Natural killer cell (primary cell): ENCODE results near the gene SPOCK2. TPM values are rescaled to one million over a fixed set of nuclear protein-coding genes. Genes with fewer than 3 reads are reported as not detected.

Experiments
- ATAC-seq, 3 donors: fragments of 150-1000 bp in 2 of 3; fragments of 200-7000 bp in 1 of 3; cut with Tn5 transposase; 1 replicate in 1 of 3; 2 replicates in 2 of 3; pipeline ENCODE4 v1.10.0; 2021; ENCODE audit warnings: mild to moderate bottlenecking in 2 of 3, moderate library complexity in 2 of 3
- DNase-seq, 2 donors: peaks; one replicate each; pipeline versions ENCODE4 v3.0.0 to v3.0.0-alpha.2; 2013 to 2021; ENCODE audit warnings: mixed read lengths in 1 of 2
- H3K27ac ChIP-seq: one replicate; pipeline ENCODE4 v1.5.1; 2013; ENCODE audit warnings: mild to moderate bottlenecking, low read length
- H3K27me3 ChIP-seq: one replicate; pipeline ENCODE4 v1.6.1; 2013; ENCODE audit warnings: low read length; ENCODE audit not compliant: control insufficient read depth, insufficient read depth
- H3K36me3 ChIP-seq: one replicate; pipeline ENCODE4 v1.6.1; 2013; ENCODE audit warnings: low read length; ENCODE audit not compliant: control insufficient read depth, insufficient read depth
- H3K4me1 ChIP-seq: one replicate; pipeline ENCODE4 v1.6.1; 2013; ENCODE audit warnings: low read length; ENCODE audit not compliant: control insufficient read depth, insufficient read depth
- H3K4me3 ChIP-seq: one replicate; pipeline ENCODE4 v1.5.1; 2013; ENCODE audit warnings: low read length
- H3K9me3 ChIP-seq: one replicate; pipeline ENCODE4 v1.6.1; 2013; ENCODE audit warnings: low read length; ENCODE audit not compliant: control insufficient read depth, insufficient read depth
- H3K27ac Mint-ChIP-seq, 2 donors: one replicate each; pipeline ENCODE4 v1.8.0; 2022; ENCODE audit warnings: mild to moderate bottlenecking in 2 of 2, mixed read lengths in 2 of 2, moderate library complexity in 1 of 2
- H3K27me3 Mint-ChIP-seq, 2 donors: one replicate each; pipeline ENCODE4 v1.8.0; 2022; ENCODE audit warnings: low read depth in 2 of 2, mixed read lengths in 2 of 2
- H3K36me3 Mint-ChIP-seq: one replicate; pipeline ENCODE4 v1.8.0; 2022; ENCODE audit warnings: mixed read lengths
- H3K4me1 Mint-ChIP-seq, 2 donors: one replicate each; pipeline ENCODE4 v1.8.0; 2022; ENCODE audit warnings: mixed read lengths in 2 of 2
- H3K4me3 Mint-ChIP-seq: one replicate; pipeline ENCODE4 v1.8.0; 2022; ENCODE audit warnings: mild to moderate bottlenecking, moderate library complexity, mixed read lengths
- H3K9me3 Mint-ChIP-seq, 2 donors: one replicate each; pipeline ENCODE4 v1.8.0; 2022; ENCODE audit warnings: mixed read lengths in 2 of 2
- WGBS: methylation state at CpG from one replicate; pipeline ENCODE4 v1.1.7; 2013; ENCODE audit warnings: missing lambda C conversion rate; ENCODE audit not compliant: insufficient coverage; 5-methylcytosine and 5-hydroxymethylcytosine counted together
- intact Hi-C: fragments of 100-400 bp; cut with micrococcal nuclease; formaldehyde crosslinking; loops from one replicate; pipeline ENCODE4 v1.14.2; 2022
- total RNA-seq, 4 donors: library from RNA; stranded (reverse); fragments of 120-200 nt in 1 of 4; gene quantifications; one replicate each; pipeline versions ENCODE4 v1.2.3 to v1.2.4, GENCODE V29; 2013 to 2022
- TF ChIP-seq, protein P1 (sequence below): fragments of 200-600 bp; IDR thresholded peaks from one replicate; pipeline ENCODE4 v1.8.0; 2022; ENCODE audit warnings: antibody characterized with exemption

SPOCK2 gene
- total RNA-seq, 3 donors from 2014 or later (not counting 1 experiment from before 2014, with no cell fraction given), result 258 to 329 (median 293) TPM

DNA sequence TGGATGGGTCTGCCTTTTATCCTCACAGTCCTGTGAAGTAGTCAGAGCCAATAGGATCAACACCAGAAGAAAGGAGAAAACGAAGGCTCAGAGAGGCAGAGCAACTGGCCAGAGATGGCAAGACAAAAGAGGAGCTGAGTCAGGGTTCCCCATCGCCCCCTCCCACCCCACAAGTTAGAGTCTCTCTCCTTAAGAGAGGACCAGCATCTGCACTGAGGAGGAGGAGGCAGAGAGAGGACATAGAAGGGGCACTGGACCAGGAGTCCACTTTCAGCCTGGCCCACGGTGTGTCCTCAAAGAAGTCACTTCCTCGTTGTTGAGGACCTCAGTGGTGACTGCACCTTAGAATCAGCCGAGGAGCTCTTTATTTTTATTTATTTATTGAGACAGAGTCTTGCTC, 11.6 kb downstream of the SPOCK2 start:
- no peak overlapping the region for H3K4me3 Mint-ChIP-seq
- WGBS, result 75% methylated on average over 4 of the region's 5 CpGs
- no peaks in the 10 kb centered on the region for H3K27me3 Mint-ChIP-seq
- no peak for DNase-seq
- Histone ChIP-seq H3K36me3 (peaks cover 15% of the 10 kb centered on the region), H3K27ac (no peak overlapping the region), H3K27me3 (no peaks in the 10 kb centered on the region), H3K9me3 (no peaks in the 10 kb centered on the region), H3K4me3 (no peak overlapping the region), H3K4me1 (peaks cover 67% of the 10 kb centered on the region)
- H3K9me3 Mint-ChIP-seq, result no peaks in the 10 kb centered on the region
- no peaks in the 10 kb centered on the region for H3K36me3 Mint-ChIP-seq
- TF ChIP-seq, protein P1, sequence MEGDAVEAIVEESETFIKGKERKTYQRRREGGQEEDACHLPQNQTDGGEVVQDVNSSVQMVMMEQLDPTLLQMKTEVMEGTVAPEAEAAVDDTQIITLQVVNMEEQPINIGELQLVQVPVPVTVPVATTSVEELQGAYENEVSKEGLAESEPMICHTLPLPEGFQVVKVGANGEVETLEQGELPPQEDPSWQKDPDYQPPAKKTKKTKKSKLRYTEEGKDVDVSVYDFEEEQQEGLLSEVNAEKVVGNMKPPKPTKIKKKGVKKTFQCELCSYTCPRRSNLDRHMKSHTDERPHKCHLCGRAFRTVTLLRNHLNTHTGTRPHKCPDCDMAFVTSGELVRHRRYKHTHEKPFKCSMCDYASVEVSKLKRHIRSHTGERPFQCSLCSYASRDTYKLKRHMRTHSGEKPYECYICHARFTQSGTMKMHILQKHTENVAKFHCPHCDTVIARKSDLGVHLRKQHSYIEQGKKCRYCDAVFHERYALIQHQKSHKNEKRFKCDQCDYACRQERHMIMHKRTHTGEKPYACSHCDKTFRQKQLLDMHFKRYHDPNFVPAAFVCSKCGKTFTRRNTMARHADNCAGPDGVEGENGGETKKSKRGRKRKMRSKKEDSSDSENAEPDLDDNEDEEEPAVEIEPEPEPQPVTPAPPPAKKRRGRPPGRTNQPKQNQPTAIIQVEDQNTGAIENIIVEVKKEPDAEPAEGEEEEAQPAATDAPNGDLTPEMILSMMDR, result no peak
- no peak for ATAC-seq
- peaks cover 46 to 64% of the 10 kb centered on the region in 2 donors for H3K4me1 Mint-ChIP-seq
- intact Hi-C loops, result no loop called here
- peak overlapping the region in 1 of 2 donors; percentile 83 for H3K27ac Mint-ChIP-seq

DNA sequence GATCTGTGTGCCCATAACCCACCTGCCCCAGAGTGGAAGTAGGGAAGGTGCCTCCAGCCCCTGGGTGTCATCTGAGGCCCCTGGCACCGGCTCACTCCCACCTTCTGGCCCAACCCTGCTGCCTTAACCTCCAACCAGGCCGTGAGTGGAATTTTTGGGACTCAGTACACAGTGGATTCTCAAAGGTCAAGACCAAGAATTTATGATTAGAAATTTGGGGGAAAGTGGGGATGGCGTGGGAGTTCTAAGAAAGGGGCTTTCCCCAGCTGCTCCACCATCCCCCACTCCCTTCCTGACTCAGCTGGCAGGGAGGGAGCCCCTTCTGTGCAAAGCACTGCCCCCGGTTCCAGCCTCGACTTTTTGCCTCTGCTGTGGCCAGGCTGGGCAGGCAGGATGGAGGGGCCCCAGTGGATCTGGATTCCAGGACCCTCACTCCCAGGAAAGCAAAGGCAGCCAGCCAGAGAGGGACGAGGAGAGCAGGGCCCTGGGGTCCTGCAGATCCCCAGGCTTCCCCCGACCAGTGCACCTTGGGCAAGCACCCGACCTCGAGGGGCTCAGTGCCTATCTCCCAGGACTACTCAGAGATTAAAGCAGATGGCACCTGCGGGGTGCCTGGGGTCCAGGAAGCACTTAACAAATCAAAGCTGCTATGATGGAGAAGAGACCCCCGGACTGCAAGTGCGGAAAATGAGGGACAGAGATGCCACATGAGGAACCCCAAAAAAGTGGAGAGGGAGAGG, 12.8 kb downstream of the SPOCK2 start:
- TF ChIP-seq, protein P1, result no peak
- Mint-ChIP-seq H3K36me3 (no peaks in the 10 kb centered on the region), H3K27me3 (no peaks in the 10 kb centered on the region), H3K4me1 (peaks cover 41 to 60% of the 10 kb centered on the region in 2 donors), H3K27ac (peak overlapping the region in 1 of 2 donors; percentile 83), H3K4me3 (peak overlapping the region; percentile 35), H3K9me3 (no peaks in the 10 kb centered on the region)
- Histone ChIP-seq H3K27ac (peak overlapping the region; percentile 12), H3K4me3 (no peak overlapping the region), H3K9me3 (no peaks in the 10 kb centered on the region), H3K4me1 (peaks cover 58% of the 10 kb centered on the region), H3K27me3 (no peaks in the 10 kb centered on the region), H3K36me3 (peaks cover 22% of the 10 kb centered on the region)
- peak in 1 of 2 donors; percentile 52 for DNase-seq
- WGBS, result 73% methylated on average over 11 of the region's 12 CpGs
- no peak for ATAC-seq
- intact Hi-C loops, result no loop called here

DNA sequence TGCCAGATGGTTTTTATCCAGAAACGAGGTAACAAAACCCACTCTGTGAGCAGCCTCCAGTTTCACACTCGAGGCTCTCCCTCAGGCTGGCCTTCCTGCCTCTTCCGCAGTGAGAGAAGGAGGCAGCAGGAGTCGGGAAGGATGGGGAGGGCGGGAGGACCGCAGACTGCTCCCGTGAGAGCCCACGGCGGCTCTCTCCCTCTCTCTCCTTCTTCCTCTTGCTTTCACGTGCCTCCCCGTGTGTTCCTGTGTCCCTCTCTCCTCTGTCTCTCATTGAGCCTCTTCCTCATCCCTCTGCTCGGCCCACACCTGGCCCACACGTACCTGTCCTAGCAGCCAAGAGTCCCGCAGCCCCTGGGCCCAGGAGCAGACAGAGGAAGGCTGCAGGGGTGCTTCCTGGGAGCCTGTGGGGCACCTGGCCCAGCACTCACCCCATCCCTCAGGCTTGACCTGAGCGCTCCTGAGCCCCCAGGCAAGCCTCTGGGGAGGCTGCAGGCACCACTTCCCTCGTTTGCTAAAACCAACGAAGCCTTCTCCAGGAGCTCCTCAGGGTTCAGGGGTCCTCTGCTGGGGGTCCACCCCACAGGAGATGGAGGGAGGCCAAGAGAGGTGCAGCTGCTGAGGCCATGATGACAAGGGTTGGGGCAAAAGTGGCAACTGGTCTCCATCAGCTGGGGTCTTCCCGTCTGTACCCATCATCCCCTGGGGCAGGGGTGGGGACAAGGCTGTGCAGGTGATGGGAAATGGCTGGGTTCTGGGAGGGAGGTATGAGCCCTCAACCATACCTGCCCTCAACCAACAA, 13.6 kb downstream of the SPOCK2 start:
- Histone ChIP-seq H3K27me3 (no peaks in the 10 kb centered on the region), H3K4me1 (peaks cover 56% of the 10 kb centered on the region), H3K9me3 (no peaks in the 10 kb centered on the region), H3K4me3 (no peak overlapping the region), H3K27ac (no peak overlapping the region), H3K36me3 (peaks cover 27% of the 10 kb centered on the region)
- TF ChIP-seq, protein P1, result no peak
- DNase-seq (no peak), ATAC-seq (no peak)
- intact Hi-C loops, result no loop called here
- H3K4me1 Mint-ChIP-seq, result peaks cover 39 to 56% of the 10 kb centered on the region in 2 donors
- peaks cover 2% of the 10 kb centered on the region for H3K36me3 Mint-ChIP-seq
- H3K27me3 Mint-ChIP-seq, result no peaks in the 10 kb centered on the region
- no peak overlapping the region for H3K4me3 Mint-ChIP-seq
- H3K27ac Mint-ChIP-seq, result peak overlapping the region in 1 of 2 donors; percentile 63
- 80% methylated on average over 18 of the region's 18 CpGs for WGBS
- no peaks in the 10 kb centered on the region for H3K9me3 Mint-ChIP-seq
